ENCODE measurements around the gene STXBP5.

STXBP5 gene

DNA sequence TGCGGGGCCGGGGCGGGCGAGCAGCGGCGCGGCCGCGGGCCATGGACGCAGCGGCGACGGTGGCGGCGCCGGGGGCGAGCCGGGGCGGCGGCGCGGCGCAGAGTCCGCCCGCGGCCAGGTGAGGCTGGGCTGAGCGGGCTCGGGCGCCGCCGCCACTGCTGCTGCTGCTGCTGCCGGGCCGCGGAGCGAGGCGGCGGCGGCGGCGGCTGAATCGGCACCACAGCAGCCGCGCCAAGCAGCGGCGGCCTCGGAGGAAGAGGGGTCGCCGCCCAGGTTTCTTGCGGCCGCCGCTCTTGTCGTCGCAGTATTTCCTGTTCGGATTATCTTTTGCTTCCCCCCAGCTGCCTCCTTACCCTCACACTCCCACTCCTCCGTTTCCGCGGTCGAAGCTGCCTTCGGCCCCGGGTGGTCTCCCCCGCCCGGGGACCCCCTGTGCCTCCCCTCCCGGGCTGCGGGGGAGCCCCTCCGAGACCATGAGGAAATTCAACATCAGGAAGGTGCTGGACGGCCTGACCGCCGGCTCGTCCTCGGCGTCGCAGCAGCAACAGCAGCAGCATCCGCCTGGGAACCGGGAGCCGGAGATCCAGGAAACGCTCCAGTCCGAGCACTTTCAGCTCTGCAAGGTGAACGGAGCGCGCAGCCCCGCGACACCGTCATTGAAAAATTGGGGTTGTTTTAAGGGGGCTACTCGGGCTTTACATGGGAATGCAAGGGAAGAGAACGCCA is at the start of gene STXBP5:
TSS of gene STXBP5 (plus strand) at position 358 of the 726 bp plus-strand sequence. CDS start at position 474, 116 bp downstream.
- peak; percentile 45 for DNase-seq

DNA sequence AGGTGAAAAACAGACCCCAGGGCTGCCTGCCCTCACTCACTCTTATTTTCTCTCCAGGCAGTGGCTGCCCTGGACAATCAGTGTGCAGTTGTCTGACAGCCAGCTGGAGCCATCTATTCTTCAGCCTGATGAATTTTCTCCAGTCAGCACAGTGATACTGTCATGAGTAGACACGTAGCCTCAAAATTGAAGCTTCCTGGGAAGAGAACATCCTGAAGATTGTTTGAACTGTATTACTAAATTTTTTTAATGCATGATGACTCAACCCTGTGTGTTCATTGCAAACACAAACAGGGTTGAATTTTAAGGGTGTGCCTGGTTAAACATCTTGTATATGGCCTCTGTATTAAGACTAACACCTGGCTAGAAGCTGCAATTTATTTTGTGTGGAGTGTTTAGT is 49.8 kb upstream of the STXBP5 start:
- peak; percentile 64 for DNase-seq

DNA sequence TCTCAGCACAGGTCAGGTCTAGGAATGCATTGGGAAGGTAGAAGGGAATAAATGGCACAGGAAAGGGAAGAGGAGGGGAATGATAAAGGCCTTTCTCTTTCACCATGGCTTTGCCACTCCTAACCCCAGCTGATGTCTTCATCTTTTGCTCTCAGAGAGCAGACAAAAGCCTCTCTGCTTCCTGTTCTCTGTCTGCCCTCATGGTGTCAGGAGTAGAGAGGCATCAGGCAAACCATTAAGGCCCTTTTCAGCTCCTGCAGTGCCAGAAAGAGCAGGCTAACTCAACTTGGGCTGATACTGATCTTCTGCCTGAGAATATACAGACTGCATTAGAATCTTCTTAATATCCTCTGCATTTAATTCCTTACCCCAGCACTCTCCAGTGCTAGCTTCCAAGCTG is 48.0 kb upstream of the STXBP5 start:
- no peak for DNase-seq

DNA sequence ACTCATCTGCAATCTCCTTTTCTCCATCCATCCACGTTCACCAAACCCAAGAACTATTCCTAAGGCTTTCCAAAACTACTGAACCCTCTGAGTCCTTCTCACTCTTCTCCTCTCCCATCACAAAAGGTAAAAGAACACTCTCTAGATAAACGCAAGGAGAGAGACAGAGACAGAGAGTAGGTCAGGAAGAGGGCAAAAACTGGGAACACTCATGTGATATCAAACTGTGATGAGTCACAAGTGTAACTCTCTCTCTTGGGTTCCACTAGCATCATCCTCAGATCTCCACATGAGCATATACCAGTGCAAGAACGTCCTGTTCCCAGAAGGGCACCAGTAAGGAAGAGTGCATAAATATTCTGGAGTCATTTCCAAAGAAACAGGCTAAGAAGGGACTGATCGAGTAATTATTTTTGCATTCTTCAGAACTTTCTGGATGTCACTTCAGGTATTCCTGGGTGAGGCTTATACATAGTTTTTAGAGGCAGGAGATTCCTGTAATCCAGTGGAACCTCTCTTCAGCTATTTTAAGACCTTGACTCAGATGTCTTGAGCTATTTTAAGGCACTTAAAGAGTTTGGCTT is 47.3 kb upstream of the STXBP5 start:
- DNase-seq = no peak

DNA sequence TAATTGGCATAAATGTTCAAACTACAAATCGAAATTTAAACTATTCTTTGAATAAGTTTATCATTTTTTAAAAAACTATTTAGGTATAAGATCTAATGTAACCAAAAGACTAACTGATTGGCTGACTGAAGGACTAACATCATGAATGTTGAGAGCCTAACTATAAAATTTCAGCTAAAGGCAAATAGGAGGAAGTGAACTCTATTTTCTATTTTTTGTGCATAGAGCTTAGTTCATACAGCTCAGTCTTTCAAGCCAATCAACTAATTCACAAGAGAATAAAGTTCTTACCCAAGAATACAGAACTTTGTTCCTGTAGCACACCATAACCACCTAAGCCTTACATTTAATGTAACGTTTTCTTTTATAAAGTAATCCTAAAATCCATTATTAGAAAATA is 46.3 kb upstream of the STXBP5 start:
- no peak for DNase-seq

DNA sequence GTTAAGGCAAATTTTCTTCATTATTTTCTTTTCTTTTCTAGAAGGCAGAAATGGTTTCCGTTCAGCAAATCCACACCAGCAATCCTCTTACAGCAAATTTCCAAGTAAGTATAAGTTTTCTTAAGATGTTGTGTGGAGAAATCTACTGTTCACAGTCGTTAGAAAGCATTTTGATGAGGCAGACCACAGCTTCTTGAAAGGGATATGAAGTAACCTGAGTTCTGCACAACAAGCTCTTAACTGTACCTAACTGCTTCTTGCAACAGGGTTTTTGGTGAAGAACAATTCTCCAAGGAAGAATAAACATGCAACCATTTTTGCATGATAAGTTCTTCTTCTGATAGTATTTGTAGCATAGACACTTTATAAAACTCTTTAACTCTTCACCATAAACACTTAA is 45.3 kb upstream of the STXBP5 start:
- DNase-seq = no peak

DNA sequence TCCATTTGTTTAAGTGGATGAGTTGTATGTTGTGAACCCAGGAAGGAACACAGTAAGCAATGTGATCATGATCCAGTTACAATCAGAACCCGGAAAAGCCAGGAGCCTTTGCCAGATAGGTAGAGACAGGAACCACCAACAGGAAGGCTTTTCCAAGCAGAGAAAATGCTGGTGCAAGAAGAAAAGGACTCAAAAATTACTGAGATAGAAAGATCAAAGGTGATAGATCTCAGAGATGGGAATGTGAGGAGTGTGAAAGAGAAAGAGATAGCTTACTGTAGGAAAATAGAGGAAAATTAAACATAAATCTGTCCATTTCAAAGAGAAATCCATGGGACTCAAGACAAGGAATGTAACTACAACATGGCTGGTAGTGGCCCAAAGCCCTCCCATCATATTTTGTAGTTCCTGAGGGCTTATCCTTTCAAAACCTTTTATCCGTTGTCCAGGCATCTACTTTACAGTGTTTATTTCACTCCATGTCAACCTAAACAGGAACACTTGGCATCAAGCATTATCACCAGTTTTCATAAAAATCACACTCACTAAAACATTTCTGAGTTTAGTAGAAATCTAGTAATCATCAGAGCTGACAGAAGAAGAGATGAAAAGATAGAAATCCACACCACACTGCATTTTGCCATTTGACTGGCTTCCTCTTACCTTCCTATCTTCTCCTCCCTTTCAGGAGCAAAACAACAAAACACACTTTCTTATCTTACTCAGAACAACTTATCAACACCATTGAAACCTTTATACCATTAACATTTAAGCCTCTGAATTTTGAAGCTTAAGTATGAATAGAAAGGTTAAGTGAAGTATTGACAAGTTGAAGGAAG is 44.5 kb upstream of the STXBP5 start:
- DNase-seq = no peak

DNA sequence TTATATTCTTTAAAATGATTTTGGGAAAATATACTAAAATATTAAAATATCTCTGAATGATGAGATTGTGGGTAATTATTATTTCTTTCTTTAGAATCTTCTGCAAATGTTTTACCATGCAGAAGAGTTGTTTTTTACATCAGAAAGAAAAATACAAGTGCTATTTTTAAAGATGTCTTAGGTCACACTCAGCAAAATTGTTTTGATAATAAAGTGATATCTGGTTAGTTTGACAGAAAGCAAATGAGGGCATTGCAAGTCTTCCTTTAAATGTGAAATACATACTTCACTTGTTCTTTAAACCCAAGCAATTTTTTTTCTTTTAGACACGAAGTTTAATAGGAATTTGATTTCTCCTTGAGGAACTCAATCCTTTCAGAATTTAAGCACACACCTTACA is 43.6 kb upstream of the STXBP5 start:
- DNase-seq = no peak

DNA sequence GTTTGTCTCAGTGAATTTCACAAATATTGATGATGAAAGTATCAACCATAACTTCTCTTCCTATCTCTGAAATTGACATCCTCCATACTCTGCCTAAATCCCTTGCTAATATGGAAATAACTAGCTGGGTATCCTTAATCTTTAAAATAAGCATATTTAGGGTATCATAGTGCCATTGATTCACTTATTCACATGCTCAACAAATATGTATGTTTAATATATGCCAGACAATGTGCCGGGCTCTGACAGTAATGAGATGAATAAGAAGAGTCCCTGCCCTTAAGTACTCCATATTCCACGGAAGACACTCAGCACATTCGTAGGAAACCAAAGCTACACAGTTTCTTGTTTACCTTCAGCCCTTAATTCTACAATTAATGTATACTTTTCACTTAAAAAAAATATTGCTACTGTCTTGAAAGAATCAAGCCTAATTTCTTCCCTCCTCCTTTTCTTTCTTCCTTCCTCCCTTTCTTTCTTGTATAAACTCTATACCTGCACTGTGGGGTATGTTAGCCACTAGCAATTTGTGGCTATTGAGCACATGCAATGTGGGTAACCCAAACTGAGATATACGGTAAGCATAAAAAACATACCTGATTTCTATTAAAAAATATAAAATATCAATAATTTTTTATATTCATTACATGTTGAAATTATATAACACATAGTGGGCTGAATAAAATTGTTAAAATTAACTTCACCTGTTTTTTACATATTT is 42.8 kb upstream of the STXBP5 start:
- DNase-seq = no peak

DNA sequence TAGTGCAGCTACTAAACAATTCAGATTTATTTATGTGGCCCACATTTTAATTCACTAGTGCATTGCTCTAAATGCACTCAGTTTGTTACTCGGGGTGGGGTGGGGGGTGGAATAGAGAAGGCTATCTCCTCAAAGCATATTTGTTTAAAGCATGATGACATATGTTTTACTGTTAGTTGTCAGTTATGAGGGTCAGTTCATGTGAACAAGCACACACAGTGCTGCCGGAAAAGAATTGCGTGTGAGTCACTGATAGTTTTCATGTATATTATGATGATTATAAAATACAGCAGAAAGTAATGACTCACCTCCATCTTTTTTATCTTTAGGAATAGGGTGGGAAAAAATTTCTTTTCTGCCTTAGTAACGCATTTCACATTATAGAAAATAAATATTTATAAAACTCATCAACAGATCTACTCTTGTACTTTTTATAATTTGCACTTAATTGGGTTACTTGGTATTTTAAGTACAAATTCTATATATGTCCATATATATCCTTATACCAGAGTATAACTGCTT is 42.2 kb upstream of the STXBP5 start:
- no peak for DNase-seq

DNA sequence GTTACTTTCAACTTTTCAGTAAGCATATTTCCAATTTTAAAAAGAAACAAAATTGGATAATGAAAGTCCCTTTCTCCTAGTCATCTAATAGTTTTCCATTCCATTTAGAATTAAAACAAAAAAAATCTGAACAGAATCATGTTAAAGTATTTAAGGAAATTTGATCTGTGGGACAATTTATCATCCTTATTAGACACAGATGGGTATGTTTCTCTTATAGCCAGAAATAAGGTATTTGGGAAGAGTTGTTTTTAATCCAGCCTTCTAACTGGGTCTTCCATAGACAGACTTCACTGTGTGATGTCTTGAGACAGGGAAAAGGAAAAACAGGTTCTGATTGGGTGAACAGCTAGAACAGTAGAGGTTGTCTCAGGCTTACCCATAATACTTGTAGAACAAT is 39.5 kb upstream of the STXBP5 start:
- DNase-seq = no peak

DNA sequence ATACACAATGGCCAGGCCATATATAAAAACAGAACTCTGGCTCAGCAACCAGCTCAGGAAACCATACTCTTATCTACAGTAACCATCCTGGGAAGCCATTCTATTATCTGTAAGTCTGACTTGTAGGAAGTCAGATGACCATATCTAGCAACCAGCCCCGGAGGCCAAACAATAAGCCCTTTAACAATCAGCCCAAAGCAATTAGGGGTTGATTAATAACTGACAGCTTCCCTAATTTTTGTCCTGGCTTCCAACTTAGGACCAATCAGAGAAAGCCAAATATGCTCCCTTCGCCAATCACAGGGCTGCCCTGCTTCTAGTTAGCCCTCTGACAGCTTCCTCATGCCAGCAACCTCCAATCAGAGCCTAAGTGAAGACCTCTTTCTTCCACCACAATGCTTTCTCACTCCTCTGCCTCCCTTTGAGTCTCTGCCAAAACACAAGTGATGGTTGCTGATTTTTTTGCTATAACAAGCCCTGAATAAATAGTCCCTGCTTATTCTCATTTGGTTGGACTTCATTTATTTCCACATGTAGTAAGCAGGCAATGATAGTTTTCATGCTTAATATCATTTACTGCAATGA is 37.8 kb upstream of the STXBP5 start:
- DNase-seq = no peak

DNA sequence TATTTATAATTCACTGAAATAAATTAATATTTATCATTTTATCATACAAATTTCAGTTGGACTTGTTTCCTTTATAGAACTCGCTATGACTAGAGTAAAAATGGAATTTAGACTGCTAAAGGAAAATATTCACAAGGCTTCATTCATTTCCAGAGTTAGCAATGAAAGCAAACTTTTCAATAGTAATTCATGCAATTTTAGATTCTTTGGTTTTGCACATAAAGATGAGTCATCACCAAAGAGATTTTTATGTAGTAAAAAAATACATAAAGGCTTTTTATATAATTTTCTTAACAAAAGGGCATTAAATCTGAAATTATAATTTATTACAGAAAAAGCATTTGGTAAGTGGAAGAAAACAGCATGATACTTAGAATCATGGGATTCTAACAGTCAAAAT is 37.2 kb upstream of the STXBP5 start:
- DNase-seq = no peak

DNA sequence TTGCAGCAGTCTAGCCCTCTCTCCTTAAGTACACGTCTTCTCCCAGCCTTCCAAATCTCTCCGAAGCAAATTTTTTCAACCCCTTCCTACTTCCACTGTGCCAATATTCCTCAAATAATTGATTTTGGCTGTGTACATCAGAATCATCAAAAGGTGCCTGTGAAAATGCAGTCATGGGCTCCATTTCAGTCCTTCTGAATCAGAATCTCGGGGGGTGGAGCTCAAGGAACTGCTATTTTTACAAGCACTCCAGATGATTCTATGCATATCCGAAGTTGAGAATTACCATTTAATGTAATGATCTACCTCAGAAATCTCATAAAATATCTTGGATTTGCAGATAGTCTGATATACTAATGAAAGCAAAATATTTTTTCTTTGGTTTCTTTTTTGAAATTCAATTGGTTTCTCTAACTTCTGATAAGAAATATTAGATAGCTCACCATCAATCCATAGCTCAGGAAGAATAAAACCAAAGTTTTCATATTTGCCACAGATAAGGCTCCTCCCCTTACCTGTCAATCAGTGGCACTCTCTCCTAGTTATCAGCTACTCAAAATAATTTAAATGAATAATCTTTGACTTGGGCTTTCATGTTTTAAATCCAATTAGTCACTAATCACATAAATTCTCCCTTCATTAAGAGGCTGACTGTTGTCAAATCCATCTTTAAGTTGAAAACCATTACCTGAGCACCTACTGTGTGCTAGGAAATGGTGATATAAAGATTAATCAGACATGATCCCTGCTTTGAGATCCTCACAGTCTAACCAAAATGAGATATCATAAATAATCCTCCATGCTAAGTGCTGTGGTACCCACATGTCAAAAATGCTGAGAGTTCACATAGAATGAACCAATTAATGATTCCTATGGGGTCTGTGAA is 36.4 kb upstream of the STXBP5 start:
- no peak for DNase-seq

DNA sequence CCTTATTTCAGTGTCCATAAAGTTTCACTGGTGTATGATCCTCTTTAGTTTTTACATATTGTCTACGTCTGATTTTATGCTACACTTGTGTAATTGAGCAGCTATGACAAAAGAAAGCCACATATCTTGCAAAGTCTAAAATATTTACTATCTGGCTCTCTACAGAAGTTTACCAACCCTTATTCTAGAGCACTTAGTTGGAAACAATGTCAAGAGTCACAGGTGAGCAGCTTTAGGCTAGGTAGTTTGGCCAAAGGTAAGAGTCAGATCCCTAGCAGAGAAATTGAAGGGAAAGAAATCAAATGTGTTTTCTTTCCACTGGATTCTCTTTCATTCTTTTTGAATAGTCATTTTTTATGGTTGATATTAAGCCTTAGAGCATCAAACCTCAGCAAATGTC is 34.7 kb upstream of the STXBP5 start:
- DNase-seq = no peak

DNA sequence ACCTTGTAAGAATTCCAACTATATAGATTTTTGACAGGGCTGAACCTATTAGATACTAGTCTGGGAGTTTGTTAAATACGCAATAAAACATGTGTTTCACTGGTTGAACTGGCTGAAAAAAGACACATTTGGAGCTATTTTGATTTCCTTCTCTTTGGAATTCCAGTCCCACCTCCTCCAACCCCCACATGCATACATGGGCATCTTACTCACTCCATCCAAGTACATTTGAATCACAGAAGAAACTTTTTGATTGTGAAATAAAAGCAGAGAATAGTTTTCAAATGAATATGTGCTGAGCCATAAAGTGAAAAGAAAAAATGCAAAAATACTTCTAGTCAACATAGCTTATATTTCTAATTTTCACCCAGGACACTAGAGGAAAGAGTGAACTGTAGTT is 33.9 kb upstream of the STXBP5 start:
- no peak for DNase-seq

DNA sequence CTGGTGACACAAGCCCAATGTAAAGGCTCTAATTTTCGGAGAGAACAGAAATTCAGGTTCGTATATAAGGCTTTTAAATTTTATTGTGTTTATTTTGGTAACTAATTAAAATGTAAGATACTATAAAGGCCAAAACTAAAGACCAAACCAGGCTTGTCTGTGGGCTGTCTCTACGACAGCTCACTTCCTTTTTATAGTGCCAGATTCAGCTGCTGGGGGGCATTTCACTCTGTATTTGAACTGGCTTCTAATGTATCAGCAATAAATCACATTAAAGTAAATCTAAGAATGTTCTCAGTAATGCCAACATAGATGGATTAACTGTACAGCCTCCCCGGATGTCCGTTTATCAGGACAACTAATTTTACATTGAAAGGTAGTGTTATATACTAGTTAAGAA is 31.1 kb upstream of the STXBP5 start:
- no peak for DNase-seq

DNA sequence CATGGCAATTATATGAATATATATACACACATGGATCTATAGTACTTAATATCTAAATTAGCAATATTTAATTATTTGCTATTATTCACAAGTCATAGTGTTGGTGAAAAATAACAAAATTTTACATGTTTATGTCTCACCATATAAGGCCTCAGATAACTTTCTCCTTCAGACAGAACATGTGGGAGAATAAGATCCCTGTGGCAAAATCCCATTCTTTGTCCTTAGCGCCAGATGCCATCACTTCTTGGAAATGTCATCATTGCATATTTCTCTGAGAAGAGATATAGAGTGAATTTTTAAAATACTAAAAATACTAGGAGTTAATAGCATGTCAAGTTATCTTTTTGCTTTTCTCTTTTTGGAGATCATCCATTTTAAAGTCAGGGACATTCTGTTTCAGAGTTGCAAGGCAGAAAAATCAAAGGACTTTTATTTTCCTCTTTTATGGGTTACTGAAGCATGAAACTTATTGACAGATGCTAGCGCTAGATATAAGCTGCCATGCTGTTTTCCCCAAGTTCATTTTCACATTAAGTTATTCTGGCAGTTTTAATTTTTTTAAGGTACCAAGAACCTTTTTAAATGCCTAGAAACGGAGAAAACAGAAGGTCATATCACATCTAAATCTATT is 30.4 kb upstream of the STXBP5 start:
- DNase-seq = no peak

DNA sequence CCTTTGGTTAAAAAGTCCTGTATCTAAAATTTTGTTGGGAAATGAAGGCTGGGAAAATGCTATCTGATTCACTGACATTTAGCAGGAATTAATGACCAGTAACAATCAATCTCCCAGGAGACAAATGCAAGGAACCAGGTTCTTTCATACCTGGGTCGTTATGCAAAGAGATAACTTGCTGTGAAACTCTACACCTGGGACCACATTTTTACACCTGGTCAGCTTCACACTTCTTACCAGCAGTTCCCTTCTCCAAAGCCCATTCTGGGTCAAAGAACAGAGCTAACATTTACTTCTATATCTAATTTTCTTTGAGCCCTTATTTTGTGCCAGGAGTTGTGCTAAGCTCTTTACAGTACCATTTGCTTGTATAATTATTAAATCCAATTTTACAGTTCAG is 27.4 kb upstream of the STXBP5 start:
- no peak for DNase-seq

DNA sequence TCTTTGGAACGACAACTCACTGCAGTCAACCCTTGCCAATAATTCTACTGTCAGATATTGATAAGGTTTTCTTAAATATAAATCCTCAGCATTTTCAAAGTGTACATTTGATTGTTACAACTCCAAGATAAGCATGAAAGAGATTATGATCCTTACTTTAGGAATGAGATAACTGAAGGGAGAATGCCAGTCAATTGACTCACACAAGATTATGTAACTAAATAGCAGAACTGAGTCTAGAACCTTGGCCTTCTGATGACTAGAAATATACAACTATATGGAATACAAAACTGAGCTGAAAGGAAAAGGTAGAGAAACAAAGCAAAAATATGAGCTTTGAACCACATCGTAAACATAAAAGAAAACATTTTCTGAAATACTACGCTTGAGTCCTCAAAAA is 26.9 kb upstream of the STXBP5 start:
- DNase-seq = no peak

DNA sequence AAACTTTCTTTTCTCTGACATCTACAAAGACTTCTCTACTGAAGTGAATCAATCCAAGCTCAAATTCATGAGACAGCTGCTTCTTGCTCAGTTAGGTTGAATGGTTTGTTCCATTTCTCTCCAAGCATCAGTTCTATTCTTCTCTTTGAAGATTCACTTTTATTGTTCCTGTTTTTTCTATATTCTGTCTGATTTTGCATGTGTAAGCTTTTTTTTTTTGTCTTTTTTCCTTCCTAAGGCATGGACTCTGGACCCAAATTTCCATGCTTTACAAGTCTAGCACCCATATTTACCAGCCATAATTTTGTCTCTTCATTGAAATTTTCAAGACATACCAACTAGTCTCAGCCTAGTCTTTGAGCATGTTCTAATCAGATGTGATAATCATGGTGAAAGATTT is 25.9 kb upstream of the STXBP5 start:
- no peak for DNase-seq

Data from NCI-H774 (cell line).